Spleen (tissue), 11 donors: ENCODE measurements around the gene POLD3. TPM values are rescaled to one million over a fixed set of nuclear protein-coding genes. Genes with fewer than 3 reads are reported as not detected.

ENCODE experiments used
- DNase-seq: peaks from one replicate; pipeline ENCODE4 v3.0.0-alpha.2; 2020
- H3K27ac ChIP-seq, 8 donors: fragments of 200-600 bp; sonication (generic) in 7 of 8; 1 replicate in 4 of 8; 2 replicates in 4 of 8; pipeline versions ENCODE4 v1.5.0 to v1.8.0; 2016 to 2021; ENCODE audit warnings: inconsistent platforms in 4 of 8, mild to moderate bottlenecking in 4 of 8, moderate library complexity in 1 of 8
- H3K27me3 ChIP-seq, 7 donors: fragments of 200-600 bp; sonication (generic) in 6 of 7; replicated peaks in 1 of 7; 1 replicate in 4 of 7; 2 replicates in 3 of 7; pipeline versions ENCODE4 v1.5.0 to v1.8.0; 2016 to 2021; ENCODE audit warnings: inconsistent platforms in 3 of 7, mild to moderate bottlenecking in 1 of 7
- H3K36me3 ChIP-seq, 6 donors: fragments of 200-600 bp; sonication (generic) in 5 of 6; 1 replicate in 4 of 6; 2 replicates in 2 of 6; pipeline versions ENCODE4 v1.5.0 to v1.8.0; 2016 to 2021; ENCODE audit warnings: inconsistent platforms in 2 of 6
- H3K4me1 ChIP-seq, 6 donors: fragments of 200-600 bp; sonication (generic) in 5 of 6; 1 replicate in 3 of 6; 2 replicates in 3 of 6; pipeline versions ENCODE4 v1.5.0 to v1.8.0; 2016 to 2021; ENCODE audit warnings: inconsistent platforms in 3 of 6
- H3K4me3 ChIP-seq, 8 donors: fragments of 200-600 bp; sonication (generic) in 7 of 8; 1 replicate in 4 of 8; 2 replicates in 4 of 8; pipeline versions ENCODE4 v1.5.0 to v1.8.0; 2016 to 2021; ENCODE audit warnings: inconsistent platforms in 4 of 8, mild to moderate bottlenecking in 4 of 8, moderate library complexity in 2 of 8
- H3K9me3 ChIP-seq, 8 donors: fragments of 200-600 bp; sonication (generic) in 7 of 8; 1 replicate in 4 of 8; 2 replicates in 4 of 8; pipeline versions ENCODE4 v1.5.0 to v1.8.0; 2016 to 2021; ENCODE audit warnings: inconsistent platforms in 4 of 8
- POLR2A ChIP-seq, 3 donors: fragments of 450-650 bp; IDR thresholded peaks; one replicate each; pipeline ENCODE4 v1.5.1; 2017; ENCODE audit warnings: antibody characterized with exemption in 3 of 3, mild to moderate bottlenecking in 1 of 3
- POLR2AphosphoS5 ChIP-seq, 3 donors: sonication (generic); formaldehyde crosslinking; IDR thresholded peaks; one replicate each; pipeline ENCODE4 v1.5.1; 2017; ENCODE audit warnings: antibody characterized with exemption in 3 of 3
- WGBS, 5 donors: extraction: QIAGEN DNeasy Blood & Tissue Kit in 3 of 5; methylation state at CpG; one replicate each; pipeline versions ENCODE4 v1.1.5 to v1.1.7; 2013 to 2018; 5-methylcytosine and 5-hydroxymethylcytosine counted together
- intact Hi-C: fragments of 100-400 bp; cut with DNase I; formaldehyde crosslinking; loops from one replicate; pipeline ENCODE4 v1.15.0; 2023; ENCODE audit warnings: low total_unique reads
- polyA plus RNA-seq, 3 donors: library from polyadenylated mRNA; stranded (reverse); fragments of 200-250 nt; gene quantifications; one replicate each; pipeline ENCODE4 v1.2.1, GENCODE V29; 2013
- total RNA-seq, 7 donors: library from RNA; depleted of rRNA in 3 of 7; stranded (reverse); fragments of >200 nt in 3 of 7; fragmentation: NEBNext Ultra II Directional in 4 of 7; extraction: Animal tissue kit (Norgen Biotek cat#: 25700) in 4 of 7; gene quantifications; one replicate each; pipeline versions ENCODE4 v1.1.0 to v1.2.1, GENCODE V29; 2016 to 2021
- TF ChIP-seq, protein P1 (sequence below), 11 experiments: fragments of 200-600 bp in 7 of 11; fragments of 450-650 bp in 4 of 11; sonication (generic) in 4 of 11; IDR thresholded peaks in 8 of 11; conservative IDR thresholded peaks in 3 of 11; 1 replicate in 7 of 11; 2 replicates in 4 of 11; pipeline versions ENCODE4 v1.4.0 to v1.8.0; 2016 to 2021; ENCODE audit warnings: antibody characterized with exemption in 11 of 11, inconsistent platforms in 4 of 11, mild to moderate bottlenecking in 1 of 11
- donor health status: healthy with polysubstance abuse.
- donor health status: DM: no; HTN: no; CAD: no; lungs with moderate emphysema.
- donor health status: DM: no; HTN: no; CAD: no.
- donor health status: Bipolar disorder and iron deficiency.
- donor health status: healthy.
- donor health status: DM: no; HTN: no; CAD: no.
- donor health status: DM: yes; HTN: yes; CAD: no.

Gene POLD3
- total and polyA plus RNA-seq, 10 donors: 5.0 to 23.1 (median 16.6) TPM

DNA sequence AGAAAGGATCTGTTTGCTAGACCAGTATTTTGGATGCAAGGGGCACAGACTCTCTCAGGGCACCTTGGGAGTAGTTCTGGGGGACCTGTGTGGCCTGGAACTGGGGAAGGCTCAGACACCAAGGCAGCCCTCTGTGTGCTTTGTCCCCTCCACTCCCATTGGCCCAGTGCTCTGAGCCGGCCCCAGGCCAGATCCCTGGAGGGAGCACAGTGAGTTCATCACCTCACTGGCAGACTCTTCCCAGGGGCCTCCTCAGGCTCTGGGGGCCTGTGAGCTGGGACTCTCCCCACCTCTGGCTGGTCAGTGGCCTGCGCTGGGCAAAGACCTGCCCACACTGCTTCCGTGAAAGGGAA is 87.1 kb downstream of the POLD3 start:
- 95 to 100% (median 97%) methylated on average over 3 of the region's 3 CpGs for WGBS, 5 donors

DNA sequence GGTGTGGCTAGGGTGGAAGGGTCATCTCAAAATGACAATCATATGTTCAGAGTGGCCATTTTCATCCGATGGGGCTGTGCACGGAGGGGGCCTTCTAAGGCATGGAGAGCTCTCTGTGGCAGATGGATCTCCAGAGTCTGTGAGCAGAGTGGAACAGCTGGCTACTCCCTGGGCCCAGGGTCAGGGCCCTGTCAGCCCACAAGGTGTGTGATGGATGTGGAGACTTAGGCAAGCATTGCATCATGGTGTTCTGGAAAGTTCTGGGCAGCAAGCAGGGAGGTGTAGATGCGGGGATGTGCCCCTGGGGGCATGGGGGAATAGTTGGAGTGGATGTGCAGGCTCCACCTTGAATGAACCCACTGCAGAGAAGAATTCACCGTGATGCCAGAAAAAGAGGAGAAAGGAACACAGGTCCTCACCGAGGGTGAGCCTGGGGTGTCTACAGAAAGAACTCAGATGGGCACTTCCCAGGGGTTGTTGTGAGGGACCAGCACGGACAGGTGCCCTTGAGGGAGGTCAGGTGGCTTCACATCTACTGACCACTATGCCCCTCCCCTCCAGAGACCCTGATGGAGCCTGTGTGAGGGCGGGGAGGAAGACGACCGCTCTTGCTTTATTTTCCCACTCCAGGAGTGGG is 87.8 kb downstream of the POLD3 start:
- Histone ChIP-seq H3K9me3 (no peaks in the 10 kb centered on the region), H3K27me3 (peaks cover 0 to 25% (median 7%) of the 10 kb centered on the region in 7 donors), H3K27ac (no peak overlapping the region), H3K36me3 (no peaks in the 10 kb centered on the region), H3K4me3 (no peak overlapping the region), H3K4me1 (peaks cover 0 to 14% (median 5%) of the 10 kb centered on the region in 6 donors)
- TF ChIP-seq, protein P1, sequence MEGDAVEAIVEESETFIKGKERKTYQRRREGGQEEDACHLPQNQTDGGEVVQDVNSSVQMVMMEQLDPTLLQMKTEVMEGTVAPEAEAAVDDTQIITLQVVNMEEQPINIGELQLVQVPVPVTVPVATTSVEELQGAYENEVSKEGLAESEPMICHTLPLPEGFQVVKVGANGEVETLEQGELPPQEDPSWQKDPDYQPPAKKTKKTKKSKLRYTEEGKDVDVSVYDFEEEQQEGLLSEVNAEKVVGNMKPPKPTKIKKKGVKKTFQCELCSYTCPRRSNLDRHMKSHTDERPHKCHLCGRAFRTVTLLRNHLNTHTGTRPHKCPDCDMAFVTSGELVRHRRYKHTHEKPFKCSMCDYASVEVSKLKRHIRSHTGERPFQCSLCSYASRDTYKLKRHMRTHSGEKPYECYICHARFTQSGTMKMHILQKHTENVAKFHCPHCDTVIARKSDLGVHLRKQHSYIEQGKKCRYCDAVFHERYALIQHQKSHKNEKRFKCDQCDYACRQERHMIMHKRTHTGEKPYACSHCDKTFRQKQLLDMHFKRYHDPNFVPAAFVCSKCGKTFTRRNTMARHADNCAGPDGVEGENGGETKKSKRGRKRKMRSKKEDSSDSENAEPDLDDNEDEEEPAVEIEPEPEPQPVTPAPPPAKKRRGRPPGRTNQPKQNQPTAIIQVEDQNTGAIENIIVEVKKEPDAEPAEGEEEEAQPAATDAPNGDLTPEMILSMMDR (IDR thresholded peaks at IDR 0.05 in 8 of 11, conservative IDR thresholded peaks at IDR 0.05 in 3 of 11): no peak
- TF ChIP-seq POLR2A (IDR thresholded peaks at IDR 0.05) (no peak), POLR2AphosphoS5 (IDR thresholded peaks at IDR 0.05) (no peak)
- intact Hi-C loops: no loop called here
- peak; percentile 32 for DNase-seq
- 86 to 94% (median 92%) methylated on average over 6 to 9 of the region's 9 CpGs for WGBS, 5 donors

More for the DNA sequence above, 87.1 kb downstream of the POLD3 start:
- Histone ChIP-seq H3K36me3 (no peaks in the 10 kb centered on the region), H3K4me1 (peaks cover 0 to 14% (median 5%) of the 10 kb centered on the region in 6 donors), H3K4me3 (no peak overlapping the region), H3K9me3 (no peaks in the 10 kb centered on the region), H3K27ac (no peak overlapping the region), H3K27me3 (peaks cover 0 to 23% (median 7%) of the 10 kb centered on the region in 7 donors)
- TF ChIP-seq, protein P1 (IDR thresholded peaks at IDR 0.05 in 8 of 11, conservative IDR thresholded peaks at IDR 0.05 in 3 of 11): no peak
- TF ChIP-seq POLR2AphosphoS5 (IDR thresholded peaks at IDR 0.05): no peak
- TF ChIP-seq POLR2A (IDR thresholded peaks at IDR 0.05): no peak
- peak; percentile 57 for DNase-seq
- intact Hi-C loops: no loop called here

DNA sequence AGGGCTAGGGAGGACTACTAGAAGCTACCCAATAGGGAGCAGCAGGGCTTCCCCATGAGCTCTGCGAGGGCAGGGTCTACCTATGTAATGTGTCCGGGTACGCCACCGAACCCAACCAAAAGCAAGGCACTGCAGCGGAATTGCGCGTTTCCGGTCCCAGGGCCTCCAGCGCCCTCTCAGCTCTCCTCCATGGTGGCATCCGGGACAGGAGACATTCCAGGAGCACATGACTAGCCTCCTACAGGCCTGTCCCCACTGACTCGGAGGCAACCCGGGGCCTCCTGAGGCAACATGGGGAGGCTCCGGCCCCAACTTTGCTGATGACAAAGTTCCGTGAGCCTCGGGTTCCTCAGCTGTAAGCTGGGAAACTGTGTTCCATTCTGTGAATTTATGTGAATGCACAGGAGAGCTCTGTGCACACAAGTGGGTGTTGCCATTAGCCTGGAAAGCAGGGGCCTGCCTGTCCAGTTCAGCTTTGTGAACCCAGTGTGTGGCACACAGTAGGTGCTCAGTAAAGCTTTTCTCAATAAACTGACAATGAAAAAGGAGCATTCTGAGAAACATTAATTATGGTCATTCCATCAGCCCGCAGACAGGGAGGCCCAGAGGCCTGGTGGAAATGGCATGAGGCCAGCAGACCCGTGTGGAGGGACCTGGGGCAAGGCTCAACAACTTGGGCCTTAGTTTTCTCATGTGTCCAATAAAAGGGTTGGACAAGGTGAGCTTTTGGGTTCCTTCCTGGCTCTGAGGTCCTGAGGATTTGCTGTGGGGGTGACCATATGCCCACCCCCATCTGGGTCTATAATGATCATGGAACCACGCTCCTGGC is 88.5 kb downstream of the POLD3 start:
- H3K27ac ChIP-seq: no peak overlapping the region
- no peaks in the 10 kb centered on the region for H3K9me3 ChIP-seq
- TF ChIP-seq POLR2AphosphoS5 (IDR thresholded peaks at IDR 0.05) (no peak), POLR2A (IDR thresholded peaks at IDR 0.05) (no peak)
- TF ChIP-seq, protein P1 (IDR thresholded peaks at IDR 0.05 in 8 of 11, conservative IDR thresholded peaks at IDR 0.05 in 3 of 11): no peak
- no peaks in the 10 kb centered on the region for H3K36me3 ChIP-seq
- peaks cover 0 to 19% (median 6%) of the 10 kb centered on the region in 6 donors for H3K4me1 ChIP-seq
- DNase-seq: peak; percentile 51
- intact Hi-C loops: no loop called here
- peaks cover 0 to 25% (median 7%) of the 10 kb centered on the region in 7 donors for H3K27me3 ChIP-seq
- H3K4me3 ChIP-seq: no peak overlapping the region
- WGBS, 5 donors: 91 to 96% (median 94%) methylated on average over 11 to 18 of the region's 18 CpGs
